CD1c-positive myeloid dendritic cell (primary cell): Measurements from ENCODE around the gene PNPLA6.

ENCODE experiments used
- DNase-seq: peaks from one replicate; pipeline ENCODE4 v3.0.0-alpha.2; 2016; ENCODE audit errors: extremely low spot score

Gene PNPLA6

DNA sequence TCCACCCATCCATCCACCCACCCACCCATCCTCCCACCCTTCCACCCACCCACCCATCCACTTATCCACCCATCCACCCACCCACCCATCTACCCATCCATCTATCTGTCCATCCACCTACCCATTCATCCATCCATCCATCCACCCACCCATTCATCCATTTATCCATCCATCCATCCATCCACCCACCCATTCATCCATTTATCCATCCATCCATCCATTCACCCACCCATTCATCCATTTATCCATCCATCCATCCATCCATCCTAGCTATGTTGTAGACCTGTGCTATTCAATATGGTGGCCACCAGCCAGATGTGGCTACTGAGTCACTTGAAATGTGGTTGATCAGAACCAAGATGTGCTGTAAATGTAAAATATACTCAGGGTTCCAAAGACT lies 65.2 kb downstream of the PNPLA6 start:
- DNase-seq: no peak

DNA sequence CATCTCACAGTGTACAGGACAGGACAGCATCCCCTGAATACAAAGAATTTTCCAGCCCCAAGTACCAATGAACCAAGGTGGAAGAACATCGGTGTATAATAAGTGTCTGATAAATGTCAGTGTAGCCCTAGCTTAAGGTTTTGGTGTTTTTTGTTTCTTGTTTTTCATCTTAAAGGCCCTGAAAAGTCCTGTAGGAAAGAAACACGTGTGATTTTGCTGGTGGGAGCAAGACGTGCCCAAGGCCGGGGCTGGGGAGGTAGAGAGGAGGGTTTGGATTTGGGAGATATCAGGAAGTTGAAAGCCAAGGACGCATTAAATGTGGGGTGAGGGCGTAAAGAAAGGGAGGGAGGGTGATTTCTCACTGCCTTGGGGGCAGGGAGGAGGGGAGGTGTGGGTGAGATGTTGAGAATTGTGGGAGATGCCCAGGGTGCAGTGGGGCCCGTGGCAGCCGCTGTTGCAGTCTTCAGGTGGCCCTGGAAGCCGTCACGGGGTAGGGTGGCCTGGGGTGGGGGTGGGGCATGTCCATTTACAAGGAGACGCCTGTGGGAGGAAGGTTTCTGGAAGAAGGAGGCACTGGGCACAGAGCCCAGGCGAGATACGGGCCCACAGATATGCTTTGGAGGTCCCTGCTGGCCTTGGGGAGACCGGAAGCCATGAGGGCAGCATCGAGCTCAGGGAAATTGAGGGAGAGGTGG lies 66.9 kb downstream of the PNPLA6 start:
- no peak for DNase-seq

DNA sequence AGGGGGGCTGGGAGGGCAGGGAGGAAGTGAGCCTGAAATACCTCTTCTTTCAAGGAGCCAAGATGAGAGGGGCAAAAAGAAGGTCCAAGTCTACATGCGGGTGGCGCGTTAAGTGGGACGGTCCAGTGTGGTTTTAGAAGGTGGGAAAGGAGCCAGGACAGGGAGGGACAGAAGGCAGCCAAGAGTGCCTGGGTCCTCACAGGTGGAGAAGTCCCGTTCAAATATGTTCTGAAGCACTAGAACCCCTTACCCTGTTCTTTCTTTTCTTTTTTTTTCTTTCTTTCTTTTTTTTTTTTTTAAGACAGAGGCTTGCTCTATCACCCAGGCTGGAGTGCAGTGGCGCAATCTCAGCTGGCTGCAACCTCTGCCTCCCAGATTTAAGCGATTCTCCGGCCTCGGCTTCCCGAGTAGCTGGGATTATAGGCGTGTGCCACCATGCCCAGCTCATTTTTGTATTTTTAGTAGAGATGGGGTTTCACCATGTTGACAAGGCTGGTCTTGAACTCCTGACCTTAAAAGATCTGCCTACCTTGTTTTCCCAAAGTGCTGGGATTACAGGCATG lies 67.5 kb downstream of the PNPLA6 start:
- no peak for DNase-seq

DNA sequence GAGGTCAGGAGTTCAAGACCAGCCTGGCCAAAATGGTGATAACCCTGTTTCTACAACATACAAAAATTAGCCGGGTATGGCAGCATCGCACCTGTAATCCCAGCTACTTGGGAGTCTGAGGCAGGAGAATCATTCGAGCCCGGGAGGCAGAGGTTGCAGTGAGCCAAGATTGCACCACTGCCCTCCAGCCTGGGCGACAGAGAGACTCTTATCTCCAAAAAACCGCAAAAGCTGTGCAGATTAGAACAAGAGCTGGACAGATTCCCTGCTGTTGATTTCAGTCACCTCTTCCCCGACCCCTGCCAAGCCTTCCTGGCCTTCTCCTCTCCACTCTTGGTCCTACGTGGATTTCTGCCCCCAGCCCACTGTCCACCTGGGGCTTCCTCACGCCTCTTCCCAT lies 68.4 kb downstream of the PNPLA6 start:
- no peak for DNase-seq

DNA sequence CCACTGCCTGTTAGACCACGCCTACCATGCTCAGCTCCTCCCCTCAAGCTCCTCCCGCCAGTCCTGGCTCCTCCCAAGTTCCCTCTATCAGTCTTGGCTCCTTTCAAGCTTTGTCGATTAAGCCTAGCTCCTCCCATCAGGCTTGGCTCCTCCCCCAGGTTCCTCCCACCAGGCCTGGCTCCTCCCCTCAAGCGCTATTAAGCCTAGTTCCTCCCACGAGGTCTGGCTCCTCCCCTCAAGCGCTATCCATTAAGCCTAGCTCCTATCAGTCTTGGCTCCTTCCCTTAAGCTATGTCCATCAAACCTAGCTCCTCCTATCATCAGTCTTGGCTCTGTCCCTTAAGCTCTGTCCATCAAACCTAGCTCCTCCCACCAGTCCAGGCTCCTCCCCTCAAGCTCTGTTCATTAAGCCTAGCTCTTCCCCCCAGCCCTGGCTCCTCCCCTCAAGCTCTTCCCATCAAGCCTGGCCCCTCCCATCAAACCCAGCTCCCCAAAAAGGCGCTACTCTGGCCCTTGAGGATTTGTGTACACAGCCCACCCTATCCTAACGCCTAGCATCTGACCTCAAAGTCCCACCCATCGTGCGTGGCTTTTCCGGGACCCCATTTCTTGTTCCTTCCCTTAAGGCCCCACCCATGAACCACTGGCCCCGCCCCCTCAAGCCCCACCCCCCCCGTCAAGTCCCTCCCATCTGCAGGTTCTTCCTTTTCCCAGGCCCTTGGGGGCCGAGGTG lies 70.1 kb downstream of the PNPLA6 start:
- DNase-seq: peak; percentile 59

DNA sequence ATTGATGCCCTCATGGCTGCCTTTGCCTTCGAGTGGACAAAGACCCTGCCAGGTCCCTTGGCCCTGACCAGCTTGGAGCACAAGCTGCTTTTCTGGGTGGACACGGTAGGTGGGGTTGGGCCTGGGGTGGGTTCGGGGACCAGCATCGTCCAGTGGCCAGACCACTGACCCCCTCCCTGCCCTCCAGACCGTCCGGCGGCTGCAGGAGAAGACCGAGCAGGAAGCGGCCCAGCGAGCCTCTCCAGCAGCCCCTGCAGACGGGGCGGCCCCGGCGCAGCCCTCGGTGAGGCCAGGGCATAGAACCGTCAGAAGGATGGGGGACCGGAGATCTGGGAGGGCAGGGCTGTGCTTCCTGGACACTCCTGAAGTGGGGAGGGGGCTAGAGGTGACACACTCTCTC lies 70.8 kb downstream of the PNPLA6 start:
- no peak for DNase-seq

DNA sequence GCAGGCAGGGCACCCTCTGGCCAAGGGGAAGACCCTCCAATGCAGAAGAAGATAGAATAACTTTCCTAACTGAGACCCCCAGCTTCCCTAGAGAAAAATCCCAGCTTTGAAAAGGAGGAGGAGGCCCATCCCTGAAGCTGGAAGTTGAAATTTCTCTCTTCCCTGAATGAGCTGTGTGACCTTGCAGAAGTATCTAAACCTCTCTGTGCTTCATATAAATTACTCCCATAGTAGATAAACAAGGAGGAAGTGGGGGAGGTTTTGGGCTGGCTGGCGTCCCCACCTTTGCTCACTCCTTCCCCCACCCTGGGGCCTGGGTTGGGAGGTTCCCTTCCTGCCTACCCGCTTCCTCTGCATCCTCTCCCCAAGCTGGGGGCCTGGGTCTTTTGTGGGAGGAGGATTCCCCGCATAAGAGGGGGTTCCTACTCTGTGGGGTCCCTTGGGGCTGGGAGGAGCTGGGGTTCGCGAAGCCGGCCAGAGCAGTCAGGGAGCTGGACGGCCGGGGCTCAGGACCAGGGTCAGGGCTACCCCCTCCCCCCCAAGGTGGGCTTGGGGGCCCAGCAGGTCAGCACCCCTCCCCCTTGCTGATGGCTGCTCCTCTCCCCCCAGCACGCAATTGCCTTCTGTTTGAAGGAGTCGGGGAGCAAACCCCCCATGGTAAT lies 71.8 kb downstream of the PNPLA6 start:
- DNase-seq: no peak

DNA sequence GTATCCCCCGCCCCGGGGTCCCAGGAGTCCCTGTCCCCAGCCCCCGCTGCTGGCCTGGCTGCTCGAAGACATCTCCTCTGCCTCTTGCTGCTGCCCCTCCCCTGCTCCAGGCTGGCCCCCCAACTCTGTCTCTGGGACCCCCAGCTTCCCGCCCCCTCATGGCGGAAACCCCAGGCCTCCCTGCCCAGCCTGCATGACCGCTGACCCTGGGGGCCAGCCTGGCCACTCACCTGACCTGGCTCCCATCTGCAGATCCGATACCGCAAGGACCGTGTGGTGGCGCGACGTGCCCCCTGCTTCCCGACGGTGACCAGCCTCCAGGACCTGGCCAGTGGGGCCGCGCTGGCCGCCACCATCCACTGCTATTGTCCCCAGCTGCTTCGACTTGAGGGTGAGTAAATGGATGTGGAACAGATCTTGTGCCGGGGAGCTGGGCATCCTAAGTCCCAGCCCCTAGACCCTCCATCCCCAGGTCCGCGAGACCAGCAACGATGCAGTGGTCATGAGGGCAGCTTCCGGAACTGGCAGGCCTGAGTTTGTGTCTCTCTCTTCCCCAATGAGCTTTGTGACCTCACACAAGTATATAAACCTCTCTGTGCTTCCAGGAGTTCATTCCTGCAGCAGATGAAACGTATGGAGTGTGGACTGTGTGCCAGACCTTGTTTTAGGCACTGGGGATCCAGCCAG lies 72.5 kb downstream of the PNPLA6 start:
- DNase-seq: no peak

DNA sequence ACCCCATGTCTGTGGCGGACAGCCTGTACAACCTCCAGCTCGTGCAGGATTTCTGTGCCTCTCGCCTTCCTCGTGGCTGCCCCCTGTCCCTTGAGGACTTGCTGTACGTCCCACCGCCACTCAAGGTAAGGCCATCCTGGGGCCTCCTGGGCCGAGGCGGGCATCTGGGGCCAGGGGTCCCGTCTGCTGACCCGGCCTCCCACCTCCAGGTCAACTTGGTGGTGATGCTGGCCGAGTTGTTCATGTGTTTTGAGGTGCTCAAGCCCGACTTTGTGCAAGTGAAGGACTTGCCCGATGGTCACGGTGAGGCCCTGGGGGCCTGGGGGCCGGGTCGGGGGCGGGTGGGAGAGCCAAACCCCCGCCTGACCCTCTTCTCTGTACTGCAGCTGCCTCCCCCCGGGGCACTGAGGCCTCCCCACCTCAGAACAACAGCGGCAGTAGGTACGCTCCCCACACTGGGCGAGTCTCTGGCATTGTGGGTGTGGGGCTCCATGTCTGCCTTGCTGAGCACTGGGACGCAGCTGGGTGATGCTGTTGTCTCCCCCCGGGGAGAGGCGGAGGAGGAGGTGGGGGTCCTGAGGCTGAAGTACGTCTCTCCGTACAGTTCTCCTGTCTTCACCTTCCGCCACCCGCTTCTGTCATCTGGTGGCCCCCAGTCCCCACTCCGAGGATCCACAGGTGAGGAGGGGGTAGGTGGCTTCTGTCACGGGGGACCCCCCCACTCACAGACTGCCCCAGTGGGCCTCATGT lies 75.1 kb downstream of the PNPLA6 start:
- DNase-seq: no peak
